Measurements from ENCODE around the gene TGFBR2. TPM values are rescaled to one million over a fixed set of nuclear protein-coding genes. Genes with fewer than 3 reads are reported as not detected.

TGFBR2 gene
- polyA plus RNA-seq, 1 of the 3 experiments (the other 2 are of a cell fraction), result 48.3 TPM

GRCh38 chr3:30617069-30617468 is 10.7 kb downstream of the TGFBR2 start:
- DNase-seq, result no peak
- ChIA-PET POLR2A (no interaction called here), CTCF (interaction anchor here (0.9 to 1.2 kb wide), 2 partner anchors 11 to 38 kb away, joined by 3 to 4 read pairs; partner anchors contain the start of gene TGFBR2)
- peaks cover 59% of the 10 kb centered on the region for H4K20me1 ChIP-seq (ENCODE audit: insufficient read depth)
- H3K9ac ChIP-seq, result no peak overlapping the region
- H3K27me3 ChIP-seq (ENCODE audit: insufficient read depth), result no peaks in the 10 kb centered on the region
- H3K9me3 ChIP-seq, result no peaks in the 10 kb centered on the region
- peaks cover 0 to 56% of the 10 kb centered on the region in 2 experiments; a peak in 3 of 4 replicates for H3K4me1 ChIP-seq (ENCODE audit: control insufficient read depth in 1 of 2, insufficient read depth in 2 of 2, low read depth in 1 of 2, low read length in 1 of 2)
- H3K9me2 ChIP-seq, result no peaks in the 10 kb centered on the region
- H3F3A ChIP-seq (replicated peaks; ENCODE audit: insufficient read depth), result peaks cover 16% of the 10 kb centered on the region
- TF ChIP-seq, protein P1, sequence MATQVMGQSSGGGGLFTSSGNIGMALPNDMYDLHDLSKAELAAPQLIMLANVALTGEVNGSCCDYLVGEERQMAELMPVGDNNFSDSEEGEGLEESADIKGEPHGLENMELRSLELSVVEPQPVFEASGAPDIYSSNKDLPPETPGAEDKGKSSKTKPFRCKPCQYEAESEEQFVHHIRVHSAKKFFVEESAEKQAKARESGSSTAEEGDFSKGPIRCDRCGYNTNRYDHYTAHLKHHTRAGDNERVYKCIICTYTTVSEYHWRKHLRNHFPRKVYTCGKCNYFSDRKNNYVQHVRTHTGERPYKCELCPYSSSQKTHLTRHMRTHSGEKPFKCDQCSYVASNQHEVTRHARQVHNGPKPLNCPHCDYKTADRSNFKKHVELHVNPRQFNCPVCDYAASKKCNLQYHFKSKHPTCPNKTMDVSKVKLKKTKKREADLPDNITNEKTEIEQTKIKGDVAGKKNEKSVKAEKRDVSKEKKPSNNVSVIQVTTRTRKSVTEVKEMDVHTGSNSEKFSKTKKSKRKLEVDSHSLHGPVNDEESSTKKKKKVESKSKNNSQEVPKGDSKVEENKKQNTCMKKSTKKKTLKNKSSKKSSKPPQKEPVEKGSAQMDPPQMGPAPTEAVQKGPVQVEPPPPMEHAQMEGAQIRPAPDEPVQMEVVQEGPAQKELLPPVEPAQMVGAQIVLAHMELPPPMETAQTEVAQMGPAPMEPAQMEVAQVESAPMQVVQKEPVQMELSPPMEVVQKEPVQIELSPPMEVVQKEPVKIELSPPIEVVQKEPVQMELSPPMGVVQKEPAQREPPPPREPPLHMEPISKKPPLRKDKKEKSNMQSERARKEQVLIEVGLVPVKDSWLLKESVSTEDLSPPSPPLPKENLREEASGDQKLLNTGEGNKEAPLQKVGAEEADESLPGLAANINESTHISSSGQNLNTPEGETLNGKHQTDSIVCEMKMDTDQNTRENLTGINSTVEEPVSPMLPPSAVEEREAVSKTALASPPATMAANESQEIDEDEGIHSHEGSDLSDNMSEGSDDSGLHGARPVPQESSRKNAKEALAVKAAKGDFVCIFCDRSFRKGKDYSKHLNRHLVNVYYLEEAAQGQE (IDR thresholded peaks at IDR 0.05; ENCODE audit: low read depth, low read length), result no peak
- no peak for TF ChIP-seq GABPA (IDR thresholded peaks at IDR 0.05; ENCODE audit: low read depth)
- TF ChIP-seq, protein P2, sequence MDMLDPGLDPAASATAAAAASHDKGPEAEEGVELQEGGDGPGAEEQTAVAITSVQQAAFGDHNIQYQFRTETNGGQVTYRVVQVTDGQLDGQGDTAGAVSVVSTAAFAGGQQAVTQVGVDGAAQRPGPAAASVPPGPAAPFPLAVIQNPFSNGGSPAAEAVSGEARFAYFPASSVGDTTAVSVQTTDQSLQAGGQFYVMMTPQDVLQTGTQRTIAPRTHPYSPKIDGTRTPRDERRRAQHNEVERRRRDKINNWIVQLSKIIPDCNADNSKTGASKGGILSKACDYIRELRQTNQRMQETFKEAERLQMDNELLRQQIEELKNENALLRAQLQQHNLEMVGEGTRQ (IDR thresholded peaks at IDR 0.05; ENCODE audit: borderline replicate concordance, low read depth, low read length), result no peak
- TF ChIP-seq NFIC (IDR thresholded peaks at IDR 0.05; ENCODE audit: borderline replicate concordance), result no peak
- no peak for TF ChIP-seq RFX5 (IDR thresholded peaks at IDR 0.05; ENCODE audit: low read length)
- TF ChIP-seq, protein P3, sequence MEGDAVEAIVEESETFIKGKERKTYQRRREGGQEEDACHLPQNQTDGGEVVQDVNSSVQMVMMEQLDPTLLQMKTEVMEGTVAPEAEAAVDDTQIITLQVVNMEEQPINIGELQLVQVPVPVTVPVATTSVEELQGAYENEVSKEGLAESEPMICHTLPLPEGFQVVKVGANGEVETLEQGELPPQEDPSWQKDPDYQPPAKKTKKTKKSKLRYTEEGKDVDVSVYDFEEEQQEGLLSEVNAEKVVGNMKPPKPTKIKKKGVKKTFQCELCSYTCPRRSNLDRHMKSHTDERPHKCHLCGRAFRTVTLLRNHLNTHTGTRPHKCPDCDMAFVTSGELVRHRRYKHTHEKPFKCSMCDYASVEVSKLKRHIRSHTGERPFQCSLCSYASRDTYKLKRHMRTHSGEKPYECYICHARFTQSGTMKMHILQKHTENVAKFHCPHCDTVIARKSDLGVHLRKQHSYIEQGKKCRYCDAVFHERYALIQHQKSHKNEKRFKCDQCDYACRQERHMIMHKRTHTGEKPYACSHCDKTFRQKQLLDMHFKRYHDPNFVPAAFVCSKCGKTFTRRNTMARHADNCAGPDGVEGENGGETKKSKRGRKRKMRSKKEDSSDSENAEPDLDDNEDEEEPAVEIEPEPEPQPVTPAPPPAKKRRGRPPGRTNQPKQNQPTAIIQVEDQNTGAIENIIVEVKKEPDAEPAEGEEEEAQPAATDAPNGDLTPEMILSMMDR (IDR thresholded peaks at IDR 0.05), result no peak
- TF ChIP-seq JUND (IDR thresholded peaks at IDR 0.05), result no peak
- no peak for TF ChIP-seq MEF2A (IDR thresholded peaks at IDR 0.05; ENCODE audit: borderline replicate concordance, low read depth)
- TF ChIP-seq TCF12 (IDR thresholded peaks at IDR 0.05), result no peak
- TF ChIP-seq FOSL2 (IDR thresholded peaks at IDR 0.05; ENCODE audit: borderline replicate concordance, low read depth), result no peak
- no peak for TF ChIP-seq TAF1 (IDR thresholded peaks at IDR 0.05; ENCODE audit: borderline replicate concordance, low read depth, low read length)
- TF ChIP-seq MXI1 (IDR thresholded peaks at IDR 0.05; ENCODE audit: low read depth, low read length), result no peak
- no peak for TF ChIP-seq CHD2 (IDR thresholded peaks at IDR 0.05; ENCODE audit: low read length, partially characterized antibody)
- TF ChIP-seq, protein P4, sequence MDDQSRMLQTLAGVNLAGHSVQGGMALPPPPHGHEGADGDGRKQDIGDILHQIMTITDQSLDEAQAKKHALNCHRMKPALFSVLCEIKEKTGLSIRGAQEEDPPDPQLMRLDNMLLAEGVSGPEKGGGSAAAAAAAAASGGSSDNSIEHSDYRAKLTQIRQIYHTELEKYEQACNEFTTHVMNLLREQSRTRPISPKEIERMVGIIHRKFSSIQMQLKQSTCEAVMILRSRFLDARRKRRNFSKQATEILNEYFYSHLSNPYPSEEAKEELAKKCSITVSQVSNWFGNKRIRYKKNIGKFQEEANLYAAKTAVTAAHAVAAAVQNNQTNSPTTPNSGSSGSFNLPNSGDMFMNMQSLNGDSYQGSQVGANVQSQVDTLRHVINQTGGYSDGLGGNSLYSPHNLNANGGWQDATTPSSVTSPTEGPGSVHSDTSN (IDR thresholded peaks at IDR 0.05), result no peak
- no peak for TF ChIP-seq USF1 (IDR thresholded peaks at IDR 0.05; ENCODE audit: borderline replicate concordance, low read depth)
- TF ChIP-seq MAX (IDR thresholded peaks at IDR 0.05; ENCODE audit: low read depth), result no peak
- WGBS (ENCODE audit: low lambda C conversion rate), result 97% methylated on average over 5 of the region's 5 CpGs
- H3K79me2 ChIP-seq (ENCODE audit: insufficient read depth), result peaks cover 100% of the 10 kb centered on the region
- no peak overlapping the region for H3K4me2 ChIP-seq
- H3K4me3 ChIP-seq (ENCODE audit: low read depth in 2 of 2, low read length in 1 of 2), result no peak overlapping the region
- H3K27ac ChIP-seq (ENCODE audit: low read depth in 2 of 2, low read length in 1 of 2), result no peak overlapping the region
- no peak overlapping the region for H2AFZ ChIP-seq (ENCODE audit: low read depth)
- H3K36me3 ChIP-seq (replicated peaks in 1 of 2; ENCODE audit: control insufficient read depth in 1 of 2, insufficient read depth in 2 of 2, low read length in 1 of 2), result peaks cover 0 to 30% of the 10 kb centered on the region in 2 experiments
